GM23338 (cell line): Measurements from ENCODE around the gene CSNK2B. TPM values are rescaled to one million over a fixed set of nuclear protein-coding genes. Genes with fewer than 3 reads are reported as not detected.
A peak's percentile ranks its signal among the peaks of the same experiment; 100 is the strongest.

Source experiments
- ATAC-seq: fragments of 200-7000 bp; cut with Tn5 transposase; 3 replicates; pipeline ENCODE4 v1.9.1; 2020
- DNase-seq: peaks from one replicate; pipeline ENCODE4 v3.0.0-alpha.2; 2015; ENCODE audit warnings: low spot score
- H2AFZ ChIP-seq: fragments of 200-600 bp; sonication (generic); 2 replicates; pipeline ENCODE4 v1.8.0; 2016; ENCODE audit warnings: antibody characterized with exemption, mild to moderate bottlenecking, moderate library complexity
- H3F3A ChIP-seq: fragments of 200-600 bp; sonication (generic); replicated peaks from 2 replicates; pipeline ENCODE4 v1.8.0; 2017; ENCODE audit warnings: antibody characterized with exemption, mixed run types, low read depth
- H3K27ac ChIP-seq: fragments of 200-600 bp; sonication (generic); 2 replicates; pipeline ENCODE4 v1.6.1; 2016; ENCODE audit warnings: low read depth
- H3K27me3 ChIP-seq: fragments of 200-600 bp; sonication (generic); 2 replicates; pipeline ENCODE4 v1.8.0; 2016; ENCODE audit warnings: mild to moderate bottlenecking, mixed run types, moderate library complexity; ENCODE audit not compliant: insufficient read depth
- H3K36me3 ChIP-seq: fragments of 200-600 bp; sonication (generic); 2 replicates; pipeline ENCODE4 v1.8.0; 2016; ENCODE audit warnings: mild to moderate bottlenecking; ENCODE audit not compliant: insufficient read depth
- H3K4me1 ChIP-seq: fragments of 200-600 bp; sonication (generic); 2 replicates; pipeline ENCODE4 v1.8.0; 2016; ENCODE audit warnings: mild to moderate bottlenecking, moderate library complexity; ENCODE audit not compliant: insufficient read depth
- H3K4me2 ChIP-seq: fragments of 200-600 bp; sonication (generic); 2 replicates; pipeline ENCODE4 v1.7.1; 2017; ENCODE audit warnings: mixed run types
- H3K4me3 ChIP-seq: fragments of 200-600 bp; sonication (generic); 2 replicates; pipeline ENCODE4 v1.6.1; 2016; ENCODE audit warnings: mixed run types
- H3K79me2 ChIP-seq: fragments of 200-600 bp; sonication (generic); replicated peaks from 2 replicates; pipeline ENCODE4 v1.8.0; 2017; ENCODE audit warnings: mild to moderate bottlenecking; ENCODE audit not compliant: insufficient read depth
- H3K9me2 ChIP-seq: fragments of 200-600 bp; sonication (generic); 2 replicates; pipeline ENCODE4 v1.8.0; 2017; ENCODE audit not compliant: insufficient read depth
- H4K20me1 ChIP-seq: fragments of 200-600 bp; sonication (generic); replicated peaks from 2 replicates; pipeline ENCODE4 v1.8.0; 2017; ENCODE audit warnings: mild to moderate bottlenecking; ENCODE audit not compliant: insufficient read depth
- H3K27ac Mint-ChIP-seq: 2 replicates; pipeline ENCODE4 v1.8.0; 2020; ENCODE audit warnings: inconsistent platforms, mild to moderate bottlenecking, moderate library complexity, mixed read lengths
- H3K27me3 Mint-ChIP-seq: 3 replicates; pipeline ENCODE4 v1.8.0; 2022; ENCODE audit warnings: low read depth, mild to moderate bottlenecking, moderate library complexity, mixed read lengths, inconsistent platforms; ENCODE audit not compliant: insufficient read depth, poor library complexity
- H3K36me3 Mint-ChIP-seq: 3 replicates; pipeline ENCODE4 v1.8.0; 2021; ENCODE audit warnings: low read depth, mild to moderate bottlenecking, inconsistent platforms, moderate library complexity, mixed read lengths
- H3K4me1 Mint-ChIP-seq: 3 replicates; pipeline ENCODE4 v1.8.0; 2020; ENCODE audit warnings: mild to moderate bottlenecking, inconsistent platforms, mixed read lengths
- H3K4me3 Mint-ChIP-seq: 3 replicates; pipeline ENCODE4 v1.8.0; 2021; ENCODE audit warnings: moderate library complexity, mild to moderate bottlenecking, inconsistent platforms, mixed read lengths
- H3K9me3 Mint-ChIP-seq: 3 replicates; pipeline ENCODE4 v1.8.0; 2020; ENCODE audit warnings: moderate library complexity, mild to moderate bottlenecking, inconsistent platforms, mixed read lengths
- CREB1 ChIP-seq: fragments of 250-450 bp; sonication (Bioruptor Pico); IDR thresholded peaks from 2 replicates; pipeline ENCODE4 v1.5.0; 2020; ENCODE audit warnings: low read depth, mild to moderate bottlenecking, moderate library complexity
- JUNB ChIP-seq: IDR thresholded peaks from one replicate; pipeline ENCODE4 v1.6.1; 2016; ENCODE audit warnings: antibody characterized with exemption; ENCODE audit not compliant: unreplicated experiment
- POLR2AphosphoS5 ChIP-seq: IDR thresholded peaks from 2 replicates; pipeline ENCODE4 v1.6.1; 2016; ENCODE audit warnings: antibody characterized with exemption, low read depth
- ZNF331 ChIP-seq: fragments of 250-450 bp; sonication (Bioruptor Pico); IDR thresholded peaks from 2 replicates; pipeline ENCODE4 v1.5.0; 2020; ENCODE audit warnings: low read depth, mild to moderate bottlenecking, moderate library complexity
- polyA plus RNA-seq: library from polyadenylated mRNA; unstranded; fragments of >200 nt; fragmentation: Nextera tagmentation; extraction: Ambion mirVana; gene quantifications from 2 replicates; pipeline ENCODE4 v1.2.1, GENCODE V29; 2016
- total RNA-seq: library from RNA; depleted of rRNA; stranded (reverse); fragments of >200 nt; shearing (Covaris generic); gene quantifications from 2 replicates; pipeline ENCODE4 v1.2.3, GENCODE V29; 2014
- TF ChIP-seq, protein P1 (sequence below), 2 experiments: fragments of 200-600 bp in 1 of 2; sonication (generic) in 1 of 2; conservative IDR thresholded peaks; 2 replicates each; pipeline versions ENCODE4 v1.5.1 to v1.6.1; 2016 to 2017; ENCODE audit warnings: antibody characterized with exemption in 2 of 2, low read depth in 2 of 2, mild to moderate bottlenecking in 2 of 2, moderate library complexity in 1 of 2
- TF ChIP-seq, protein P2 (sequence below): IDR thresholded peaks from one replicate; pipeline ENCODE4 v1.6.1; 2018; ENCODE audit warnings: antibody characterized with exemption; ENCODE audit not compliant: unreplicated experiment
- TF ChIP-seq, protein P3 (sequence below): IDR thresholded peaks from 2 replicates; pipeline ENCODE4 v1.6.1; 2016; ENCODE audit warnings: antibody characterized with exemption

CSNK2B gene
- total and polyA plus RNA-seq, 2 experiments from 2014 or later = 260 to 271 TPM

DNA sequence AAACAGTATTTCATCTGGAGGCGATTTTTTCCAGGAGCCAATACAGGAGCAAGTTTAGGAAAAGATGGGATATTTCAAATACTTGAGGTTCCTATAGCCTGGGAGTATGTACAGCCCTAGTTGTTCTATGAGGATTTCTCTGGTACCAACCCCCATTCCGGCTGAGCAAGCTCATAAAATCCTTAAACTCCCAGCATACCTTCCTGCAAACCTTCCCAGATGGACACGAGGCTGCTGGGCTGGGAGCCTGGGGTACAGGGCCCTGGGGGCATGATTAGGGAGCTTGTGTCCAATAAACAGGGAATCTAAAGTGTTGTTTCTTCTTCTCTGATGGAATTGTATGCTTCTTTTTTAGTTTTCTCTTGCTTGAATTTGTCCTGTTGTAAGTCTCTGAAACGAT is 43.9 kb upstream of the CSNK2B start:
- Histone ChIP-seq H3K9me2 (no peaks in the 10 kb centered on the region), H3K36me3 (peaks cover 45% of the 10 kb centered on the region), H3K27me3 (no peaks in the 10 kb centered on the region), H3K4me2 (peak overlapping the region; percentile 99), H4K20me1 (peaks cover 36% of the 10 kb centered on the region), H3K4me1 (peaks cover 15% of the 10 kb centered on the region), H3K27ac (peak overlapping the region; percentile 100; the same call in 1 of the 2 replicates), H3K4me3 (peak overlapping the region; percentile 100), H2AFZ (no peak overlapping the region), H3F3A (peaks cover 36% of the 10 kb centered on the region), H3K79me2 (peaks cover 54% of the 10 kb centered on the region)
- ATAC-seq (no peak), DNase-seq (no peak)
- Mint-ChIP-seq H3K9me3 (peaks cover 6% of the 10 kb centered on the region), H3K27ac (peak overlapping the region; percentile 99), H3K4me3 (peak overlapping the region; percentile 94), H3K4me1 (peaks cover 9% of the 10 kb centered on the region), H3K27me3 (peaks cover 26% of the 10 kb centered on the region), H3K36me3 (peaks cover 68% of the 10 kb centered on the region)
- TF ChIP-seq, protein P1, sequence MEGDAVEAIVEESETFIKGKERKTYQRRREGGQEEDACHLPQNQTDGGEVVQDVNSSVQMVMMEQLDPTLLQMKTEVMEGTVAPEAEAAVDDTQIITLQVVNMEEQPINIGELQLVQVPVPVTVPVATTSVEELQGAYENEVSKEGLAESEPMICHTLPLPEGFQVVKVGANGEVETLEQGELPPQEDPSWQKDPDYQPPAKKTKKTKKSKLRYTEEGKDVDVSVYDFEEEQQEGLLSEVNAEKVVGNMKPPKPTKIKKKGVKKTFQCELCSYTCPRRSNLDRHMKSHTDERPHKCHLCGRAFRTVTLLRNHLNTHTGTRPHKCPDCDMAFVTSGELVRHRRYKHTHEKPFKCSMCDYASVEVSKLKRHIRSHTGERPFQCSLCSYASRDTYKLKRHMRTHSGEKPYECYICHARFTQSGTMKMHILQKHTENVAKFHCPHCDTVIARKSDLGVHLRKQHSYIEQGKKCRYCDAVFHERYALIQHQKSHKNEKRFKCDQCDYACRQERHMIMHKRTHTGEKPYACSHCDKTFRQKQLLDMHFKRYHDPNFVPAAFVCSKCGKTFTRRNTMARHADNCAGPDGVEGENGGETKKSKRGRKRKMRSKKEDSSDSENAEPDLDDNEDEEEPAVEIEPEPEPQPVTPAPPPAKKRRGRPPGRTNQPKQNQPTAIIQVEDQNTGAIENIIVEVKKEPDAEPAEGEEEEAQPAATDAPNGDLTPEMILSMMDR (conservative IDR thresholded peaks at IDR 0.05; ENCODE audit: low read depth in 2 of 2) = no peak
- TF ChIP-seq JUNB = no peak

DNA sequence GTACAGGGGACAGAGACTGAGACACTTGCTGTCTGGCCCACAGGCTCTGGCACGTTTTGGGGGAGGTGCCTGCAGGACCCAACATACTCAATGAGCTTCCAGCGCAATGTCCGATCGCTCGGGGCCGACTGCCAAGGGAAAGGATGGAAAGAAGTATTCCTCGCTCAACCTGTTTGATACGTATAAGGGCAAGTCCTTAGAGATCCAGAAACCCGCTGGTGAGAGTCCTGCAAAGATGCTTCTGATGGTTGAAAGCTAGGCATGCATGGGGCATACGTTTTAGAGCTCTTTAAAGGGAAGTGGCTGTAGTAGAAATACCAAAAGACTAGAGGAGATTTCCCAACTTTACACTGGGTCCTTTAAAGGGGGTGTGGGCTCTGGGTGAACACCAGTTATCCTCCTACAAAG is 43.2 kb upstream of the CSNK2B start:
- H3K27me3 ChIP-seq = no peaks in the 10 kb centered on the region
- ATAC-seq = no peak
- Mint-ChIP-seq H3K36me3 (peaks cover 75% of the 10 kb centered on the region), H3K4me3 (peak overlapping the region; percentile 94), H3K9me3 (peaks cover 6% of the 10 kb centered on the region), H3K27ac (peak overlapping the region; percentile 99), H3K4me1 (peaks cover 9% of the 10 kb centered on the region), H3K27me3 (peaks cover 28% of the 10 kb centered on the region)
- H3K79me2 ChIP-seq = peaks cover 54% of the 10 kb centered on the region
- H3K4me1 ChIP-seq = peaks cover 15% of the 10 kb centered on the region
- DNase-seq = no peak
- H3K4me2 ChIP-seq = peak overlapping the region; percentile 99
- H3K4me3 ChIP-seq = peak overlapping the region; percentile 100
- TF ChIP-seq CREB1 (CRISPR knock-in tag) = no peak
- no peak overlapping the region for H3K27ac ChIP-seq
- peaks cover 43% of the 10 kb centered on the region for H4K20me1 ChIP-seq
- no peak overlapping the region for H2AFZ ChIP-seq
- peaks cover 36% of the 10 kb centered on the region for H3F3A ChIP-seq
- H3K9me2 ChIP-seq = no peaks in the 10 kb centered on the region
- peaks cover 52% of the 10 kb centered on the region for H3K36me3 ChIP-seq

DNA sequence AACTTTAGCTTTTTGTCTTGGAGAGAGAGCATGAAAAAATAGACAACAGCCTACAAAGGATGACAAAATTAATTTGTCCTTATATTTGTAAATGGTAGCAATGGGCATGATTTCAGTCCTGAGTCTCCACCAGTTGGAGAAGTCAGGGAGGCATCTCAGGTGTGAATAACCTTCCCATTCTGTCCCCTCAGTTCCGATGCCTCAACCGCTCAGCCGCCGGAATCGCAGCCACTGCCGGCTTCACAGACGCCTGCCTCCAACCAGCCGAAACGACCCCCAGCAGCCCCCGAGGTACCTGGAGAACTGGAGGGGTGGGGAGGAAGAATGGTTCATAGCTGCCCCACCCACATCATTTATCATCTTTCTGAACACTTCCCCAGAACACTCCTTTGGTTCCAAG is 41.8 kb upstream of the CSNK2B start:
- H4K20me1 ChIP-seq = peaks cover 52% of the 10 kb centered on the region
- peaks cover 64% of the 10 kb centered on the region for H3K79me2 ChIP-seq
- peaks cover 66% of the 10 kb centered on the region for H3K36me3 ChIP-seq
- H3K9me2 ChIP-seq = no peaks in the 10 kb centered on the region
- no peak overlapping the region for H2AFZ ChIP-seq
- peaks cover 9% of the 10 kb centered on the region for H3K4me1 Mint-ChIP-seq
- peaks cover 6% of the 10 kb centered on the region for H3K9me3 Mint-ChIP-seq
- DNase-seq (no peak), ATAC-seq (no peak)
- peak overlapping the region; percentile 66 for H3K27ac ChIP-seq
- peaks cover 86% of the 10 kb centered on the region for H3K36me3 Mint-ChIP-seq
- no peaks in the 10 kb centered on the region for H3K27me3 ChIP-seq
- no peak overlapping the region for H3K4me2 ChIP-seq
- H3K27me3 Mint-ChIP-seq = peaks cover 24% of the 10 kb centered on the region
- peaks cover 47% of the 10 kb centered on the region for H3F3A ChIP-seq
- peaks cover 15% of the 10 kb centered on the region for H3K4me1 ChIP-seq
- no peak for TF ChIP-seq POLR2AphosphoS5
- TF ChIP-seq, protein P2, sequence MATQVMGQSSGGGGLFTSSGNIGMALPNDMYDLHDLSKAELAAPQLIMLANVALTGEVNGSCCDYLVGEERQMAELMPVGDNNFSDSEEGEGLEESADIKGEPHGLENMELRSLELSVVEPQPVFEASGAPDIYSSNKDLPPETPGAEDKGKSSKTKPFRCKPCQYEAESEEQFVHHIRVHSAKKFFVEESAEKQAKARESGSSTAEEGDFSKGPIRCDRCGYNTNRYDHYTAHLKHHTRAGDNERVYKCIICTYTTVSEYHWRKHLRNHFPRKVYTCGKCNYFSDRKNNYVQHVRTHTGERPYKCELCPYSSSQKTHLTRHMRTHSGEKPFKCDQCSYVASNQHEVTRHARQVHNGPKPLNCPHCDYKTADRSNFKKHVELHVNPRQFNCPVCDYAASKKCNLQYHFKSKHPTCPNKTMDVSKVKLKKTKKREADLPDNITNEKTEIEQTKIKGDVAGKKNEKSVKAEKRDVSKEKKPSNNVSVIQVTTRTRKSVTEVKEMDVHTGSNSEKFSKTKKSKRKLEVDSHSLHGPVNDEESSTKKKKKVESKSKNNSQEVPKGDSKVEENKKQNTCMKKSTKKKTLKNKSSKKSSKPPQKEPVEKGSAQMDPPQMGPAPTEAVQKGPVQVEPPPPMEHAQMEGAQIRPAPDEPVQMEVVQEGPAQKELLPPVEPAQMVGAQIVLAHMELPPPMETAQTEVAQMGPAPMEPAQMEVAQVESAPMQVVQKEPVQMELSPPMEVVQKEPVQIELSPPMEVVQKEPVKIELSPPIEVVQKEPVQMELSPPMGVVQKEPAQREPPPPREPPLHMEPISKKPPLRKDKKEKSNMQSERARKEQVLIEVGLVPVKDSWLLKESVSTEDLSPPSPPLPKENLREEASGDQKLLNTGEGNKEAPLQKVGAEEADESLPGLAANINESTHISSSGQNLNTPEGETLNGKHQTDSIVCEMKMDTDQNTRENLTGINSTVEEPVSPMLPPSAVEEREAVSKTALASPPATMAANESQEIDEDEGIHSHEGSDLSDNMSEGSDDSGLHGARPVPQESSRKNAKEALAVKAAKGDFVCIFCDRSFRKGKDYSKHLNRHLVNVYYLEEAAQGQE = no peak
- TF ChIP-seq ZNF331 = no peak
- TF ChIP-seq, protein P3, sequence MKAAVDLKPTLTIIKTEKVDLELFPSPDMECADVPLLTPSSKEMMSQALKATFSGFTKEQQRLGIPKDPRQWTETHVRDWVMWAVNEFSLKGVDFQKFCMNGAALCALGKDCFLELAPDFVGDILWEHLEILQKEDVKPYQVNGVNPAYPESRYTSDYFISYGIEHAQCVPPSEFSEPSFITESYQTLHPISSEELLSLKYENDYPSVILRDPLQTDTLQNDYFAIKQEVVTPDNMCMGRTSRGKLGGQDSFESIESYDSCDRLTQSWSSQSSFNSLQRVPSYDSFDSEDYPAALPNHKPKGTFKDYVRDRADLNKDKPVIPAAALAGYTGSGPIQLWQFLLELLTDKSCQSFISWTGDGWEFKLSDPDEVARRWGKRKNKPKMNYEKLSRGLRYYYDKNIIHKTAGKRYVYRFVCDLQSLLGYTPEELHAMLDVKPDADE = no peak
- H3K4me3 ChIP-seq = no peak overlapping the region
- H3K4me3 Mint-ChIP-seq = no peak overlapping the region
- H3K27ac Mint-ChIP-seq = no peak overlapping the region
